Measurements from ENCODE around the gene ZNF219. TPM values are rescaled to one million over a fixed set of nuclear protein-coding genes. Genes with fewer than 3 reads are reported as not detected.

ZNF219 gene
- total and polyA plus RNA-seq, 2 of the 13 experiments (the other 11 are each of a cell fraction or from before 2014, with no cell fraction given) = 34.5 to 36.6 TPM

- TF ChIP-seq ZBTB20 (CRISPR knock-in tag; IDR thresholded peaks at IDR 0.05; ENCODE audit: borderline replicate concordance, low read depth) (peak; percentile 17; the same call in 1 of the 2 replicates), IKZF5 (CRISPR knock-in tag; IDR thresholded peaks at IDR 0.05) (peak; percentile 41; the same call in 1 of the 2 replicates), ELF1 (CRISPR knock-in tag; IDR thresholded peaks at IDR 0.05) (no peak), ARID4A (CRISPR knock-in tag; IDR thresholded peaks at IDR 0.05; ENCODE audit: borderline replicate concordance) (no peak; the same call in 1 of the 2 replicates), DMAP1 (CRISPR knock-in tag; IDR thresholded peaks at IDR 0.05) (no peak), LRRFIP1 (CRISPR knock-in tag; conservative IDR thresholded peaks at IDR 0.05) (no peak), MAFF (IDR thresholded peaks at IDR 0.05; ENCODE audit: low read depth, low read length) (no peak), MYPOP (CRISPR knock-in tag; IDR thresholded peaks at IDR 0.05) (peak; percentile 35; the same call in 1 of the 2 replicates), SMAD9 (CRISPR knock-in tag; IDR thresholded peaks at IDR 0.05) (no peak; the same call in 1 of the 2 replicates), ZBTB46 (CRISPR knock-in tag; IDR thresholded peaks at IDR 0.05; ENCODE audit: borderline replicate concordance) (peak; percentile 91; the same call in 1 of the 2 replicates), ZBTB7A (CRISPR knock-in tag; IDR thresholded peaks at IDR 0.05) (peak; percentile 76), ZNF652 (CRISPR knock-in tag; IDR thresholded peaks at IDR 0.05; ENCODE audit: borderline replicate concordance, low read depth) (no peak), DR1 (CRISPR knock-in tag; IDR thresholded peaks at IDR 0.05) (0 out of 2 replicates have a peak, but pooled peaks have one; percentile 13), ZBTB1 (CRISPR knock-in tag; IDR thresholded peaks at IDR 0.05; ENCODE audit: borderline replicate concordance) (no peak), ZNF18 (CRISPR knock-in tag; IDR thresholded peaks at IDR 0.05; ENCODE audit: insufficient replicate concordance) (peak; percentile 2), ZNF773 (CRISPR knock-in tag; IDR thresholded peaks at IDR 0.05; ENCODE audit: borderline replicate concordance) (no peak)
Observed at GRCh38 chr14:21069388-21070082, 28.9 kb downstream of the ZNF219 start (continued).

Data from HepG2 (cell line).